NB4 (cell line): Measurements from ENCODE around the gene RAD51B.

Source experiments
- CTCF ChIP-seq: IDR thresholded peaks from one replicate; pipeline ENCODE4 v1.5.1; 2012; ENCODE audit warnings: low read depth, low read length
- POLR2A ChIP-seq: IDR thresholded peaks from 2 replicates; pipeline ENCODE4 v1.6.1; 2011; ENCODE audit warnings: mild to moderate bottlenecking; ENCODE audit not compliant: insufficient read length; ENCODE audit errors: extremely low read depth
- TF ChIP-seq, protein P1 (sequence below): IDR thresholded peaks from 2 replicates; pipeline ENCODE4 v1.6.1; 2011; ENCODE audit warnings: low read depth, low read length

- TF ChIP-seq CTCF (no peak), POLR2A (no peak)
- TF ChIP-seq, protein P1, sequence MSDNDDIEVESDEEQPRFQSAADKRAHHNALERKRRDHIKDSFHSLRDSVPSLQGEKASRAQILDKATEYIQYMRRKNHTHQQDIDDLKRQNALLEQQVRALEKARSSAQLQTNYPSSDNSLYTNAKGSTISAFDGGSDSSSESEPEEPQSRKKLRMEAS = no peak
Measured at GRCh38 chr14:68696266-68696665, 876.7 kb downstream of the RAD51B start.
